HCT116 (cell line): Measurements from ENCODE around the gene AXIN2. TPM values are rescaled to one million over a fixed set of nuclear protein-coding genes. Genes with fewer than 3 reads are reported as not detected.

Experiments
- ATAC-seq: fragments of 200-7000 bp; cut with Tn5 transposase; 2 replicates; pipeline ENCODE4 v1.9.1; 2020; ENCODE audit warnings: mild to moderate bottlenecking, moderate library complexity
- BruUV-seq: library from RNA; stranded (reverse); fragments of 400-500 nt; replicated peaks from 2 replicates; lab custom pipeline; 2021; lab: Mats Ljungman, UMichigan
- CTCF ChIA-PET: fragments of 300-600 bp; sonication (Branson Sonifier 250); formaldehyde crosslinking; loops from one replicate; lab custom pipeline; 2021; ENCODE audit warnings: antibody characterized with exemption; lab: Charles Lee
- POLR2A ChIA-PET: fragments of 300-600, 350-600 bp; sonication (Branson Sonifier 250); formaldehyde crosslinking; loops from one replicate; lab custom pipeline; 2021; ENCODE audit warnings: antibody characterized with exemption; lab: Charles Lee
- RAD21 ChIA-PET, 2 experiments: fragments of 300-600 bp; sonication (Branson Sonifier 250); formaldehyde crosslinking; loops; one replicate each; lab custom pipeline; 2023; ENCODE audit warnings: low total read pairs in 2 of 2; ENCODE audit not compliant: uncharacterized antibody in 2 of 2, unreplicated experiment in 2 of 2, low non-redundant PET in 1 of 2; lab: Charles Lee
- DNase-seq: peaks from one replicate; pipeline ENCODE4 v3.0.0-alpha.2; 2010; ENCODE audit warnings: low read depth, low spot score
- H2AFZ ChIP-seq: fragments of 200-600 bp; shearing (Covaris generic), sonication (generic); 2 replicates; pipeline ENCODE4 v1.6.1; 2017; ENCODE audit warnings: low read depth, mixed run types, mixed read lengths, antibody characterized with exemption, low read length; ENCODE audit not compliant: poor library complexity, severe bottlenecking
- H3K27ac ChIP-seq: 2 replicates; pipeline ENCODE4 v1.5.1; 2012; ENCODE audit warnings: low read depth, low read length
- H3K27me3 ChIP-seq: fragments of 200-600 bp; sonication (generic); 2 replicates; pipeline ENCODE4 v1.6.1; 2016; ENCODE audit warnings: mixed run types, low read length, mixed read lengths; ENCODE audit not compliant: insufficient read depth
- H3K36me3 ChIP-seq, 2 experiments: fragments of 200-500 bp in 1 of 2; fragments of 200-600 bp in 1 of 2; sonication (Bioruptor generic) in 1 of 2; sonication (generic) in 1 of 2; 2 replicates each; pipeline versions ENCODE4 v1.5.1 to v1.6.1; 2014 to 2016; ENCODE audit warnings: low read length in 2 of 2, inconsistent platforms in 1 of 2, mixed read lengths in 1 of 2, mixed run types in 1 of 2; ENCODE audit not compliant: insufficient read depth in 2 of 2, control insufficient read depth in 1 of 2
- H3K4me1 ChIP-seq, 2 experiments: fragments of 200-600 bp in 1 of 2; sonication (generic) in 1 of 2; 2 replicates each; pipeline versions ENCODE4 v1.5.1 to v1.6.1; 2012 to 2017; ENCODE audit warnings: low read length in 2 of 2, inconsistent platforms in 1 of 2, mild to moderate bottlenecking in 1 of 2, mixed read lengths in 1 of 2, mixed run types in 1 of 2, moderate library complexity in 1 of 2; ENCODE audit not compliant: insufficient read depth in 2 of 2, control insufficient read depth in 1 of 2
- H3K4me2 ChIP-seq: fragments of 200-600 bp; sonication (generic); 2 replicates; pipeline ENCODE4 v1.6.1; 2017; ENCODE audit warnings: mixed run types, low read length, mixed read lengths
- H3K4me3 ChIP-seq, 2 experiments: fragments of 200-600 bp in 1 of 2; sonication (generic) in 1 of 2; replicated peaks in 1 of 2; 2 replicates each; pipeline ENCODE4 v1.5.1; 2011 to 2016; ENCODE audit warnings: low read length in 2 of 2, control low read depth in 1 of 2, low read depth in 1 of 2, mild to moderate bottlenecking in 1 of 2, mixed read lengths in 1 of 2, mixed run types in 1 of 2
- H3K79me2 ChIP-seq: fragments of 200-600 bp; sonication (generic); 2 replicates; pipeline ENCODE4 v1.6.1; 2017; ENCODE audit warnings: mild to moderate bottlenecking, mixed run types, low read length, moderate library complexity, mixed read lengths; ENCODE audit not compliant: insufficient read depth
- H3K9ac ChIP-seq: fragments of 200-600 bp; sonication (generic); 2 replicates; pipeline ENCODE4 v1.6.1; 2016; ENCODE audit warnings: low read length, mixed read lengths
- H3K9me2 ChIP-seq: fragments of 200-600 bp; sonication (generic), shearing (Covaris generic); 2 replicates; pipeline ENCODE4 v1.6.1; 2017; ENCODE audit warnings: mixed run types, mild to moderate bottlenecking, moderate library complexity; ENCODE audit not compliant: insufficient read depth
- H3K9me3 ChIP-seq, 2 experiments: fragments of 200-500 bp in 1 of 2; fragments of 200-600 bp in 1 of 2; sonication (Bioruptor generic) in 1 of 2; sonication (generic) in 1 of 2; 2 replicates each; pipeline ENCODE4 v1.6.1; 2014 to 2017; ENCODE audit warnings: low read length in 2 of 2, mixed read lengths in 2 of 2, inconsistent platforms in 1 of 2, low read depth in 1 of 2, mild to moderate bottlenecking in 1 of 2, mixed run types in 1 of 2, moderate library complexity in 1 of 2; ENCODE audit not compliant: control insufficient read depth in 1 of 2, insufficient read depth in 1 of 2
- H4K20me1 ChIP-seq: fragments of 200-600 bp; sonication (generic), shearing (Covaris generic); 2 replicates; pipeline ENCODE4 v1.6.1; 2017; ENCODE audit warnings: mixed run types, mild to moderate bottlenecking, moderate library complexity; ENCODE audit not compliant: insufficient read depth
- ATF3 ChIP-seq: IDR thresholded peaks from 2 replicates; pipeline ENCODE4 v1.6.1; 2012
- CEBPB ChIP-seq: IDR thresholded peaks from 2 replicates; pipeline ENCODE4 v1.6.1; 2012; ENCODE audit warnings: low read depth
- CTCF ChIP-seq, 3 experiments: fragments of 200-600 bp in 1 of 3; sonication (generic) in 1 of 3; IDR thresholded peaks in 2 of 3; conservative IDR thresholded peaks in 1 of 3; 2 replicates each; pipeline ENCODE4 v1.5.1; 2012 to 2017; ENCODE audit warnings: low read depth in 2 of 3, low read length in 2 of 3, antibody characterized with exemption in 1 of 3, borderline replicate concordance in 1 of 3, control low read depth in 1 of 3, mild to moderate bottlenecking in 1 of 3, mixed read lengths in 1 of 3, mixed run types in 1 of 3, moderate library complexity in 1 of 3; ENCODE audit not compliant: insufficient read depth in 1 of 3
- EZH2phosphoT487 ChIP-seq: fragments of 200-600 bp; IDR thresholded peaks from 2 replicates; pipeline ENCODE4 v1.6.1; 2018; ENCODE audit warnings: antibody characterized with exemption, borderline replicate concordance
- JUND ChIP-seq: IDR thresholded peaks from 2 replicates; pipeline ENCODE4 v1.6.1; 2012
- RAD21 ChIP-seq: IDR thresholded peaks from 2 replicates; pipeline ENCODE4 v1.6.1; 2012; ENCODE audit warnings: low read depth, mild to moderate bottlenecking
- REST ChIP-seq: IDR thresholded peaks from 2 replicates; pipeline ENCODE4 v1.6.1; 2012; ENCODE audit warnings: low read depth
- SIN3A ChIP-seq: IDR thresholded peaks from 2 replicates; pipeline ENCODE4 v1.6.1; 2012; ENCODE audit warnings: low read depth
- SRF ChIP-seq: IDR thresholded peaks from 2 replicates; pipeline ENCODE4 v1.6.1; 2012; ENCODE audit warnings: low read depth
- TCF7L2 ChIP-seq: IDR thresholded peaks from 2 replicates; pipeline ENCODE4 v1.7.0; 2011; ENCODE audit warnings: borderline replicate concordance, inconsistent platforms; ENCODE audit not compliant: insufficient read depth, insufficient read length; ENCODE audit errors: extremely low read depth
- YY1 ChIP-seq: IDR thresholded peaks from 2 replicates; pipeline ENCODE4 v1.6.1; 2011; ENCODE audit warnings: low read length, low read depth, moderate library complexity, mild to moderate bottlenecking; ENCODE audit not compliant: insufficient replicate concordance; ENCODE audit errors: extremely low read depth
- ZBTB33 ChIP-seq: IDR thresholded peaks from 2 replicates; pipeline ENCODE4 v1.6.1; 2011; ENCODE audit warnings: mild to moderate bottlenecking, low read length, moderate library complexity; ENCODE audit not compliant: insufficient replicate concordance; ENCODE audit errors: extremely low read depth
- intact Hi-C: fragments of 100-400 bp; cut with micrococcal nuclease; formaldehyde crosslinking; loops from 2 replicates; pipeline ENCODE4 v1.10.0; 2022
- total RNA-seq: library from RNA; stranded (reverse); gene quantifications from one replicate; pipeline ENCODE4 v1.2.1, GENCODE V29; 2021; ENCODE audit not compliant: unreplicated experiment

The AXIN2 gene
- total RNA-seq, 1 experiment from 2014 or later: 7.1 TPM

- no peaks in the 10 kb centered on the region for H3K27me3 ChIP-seq
- ChIA-PET RAD21 (no interaction called here), CTCF (no interaction called here), POLR2A (no interaction called here)
- no peak for DNase-seq
- H3K4me1 ChIP-seq: peaks cover 13 to 18% of the 10 kb centered on the region in 2 experiments; a peak in 3 of 4 replicates
- H2AFZ ChIP-seq: no peak overlapping the region
- H3K9me3 ChIP-seq: no peaks in the 10 kb centered on the region
- H3K36me3 ChIP-seq: peaks cover 0 to 53% of the 10 kb centered on the region in 2 experiments; a peak in 2 of 4 replicates
- no peaks in the 10 kb centered on the region for H4K20me1 ChIP-seq
- H3K9me2 ChIP-seq: no peaks in the 10 kb centered on the region
- H3K4me3 ChIP-seq: no peak overlapping the region
- H3K27ac ChIP-seq: no peak overlapping the region
- H3K79me2 ChIP-seq: no peaks in the 10 kb centered on the region
- intact Hi-C loops: no loop called here
- BruUV-seq: no TSS peak
- no peak overlapping the region for H3K4me2 ChIP-seq
- H3K9ac ChIP-seq: no peak overlapping the region
- TF ChIP-seq ZBTB33 (no peak), JUND (no peak), RAD21 (no peak), EZH2phosphoT487 (no peak), REST (no peak), TCF7L2 (no peak), YY1 (no peak), CTCF (IDR thresholded peaks at IDR 0.05 in 2 of 3, conservative IDR thresholded peaks at IDR 0.05 in 1 of 3; ENCODE audit: borderline replicate concordance in 1 of 3, insufficient read depth in 1 of 3, low read depth in 2 of 3, low read length in 2 of 3) (no peak), CEBPB (no peak), ATF3 (no peak), SRF (no peak), SIN3A (no peak)
- ATAC-seq: no peak
These were observed 20.0 kb downstream of the AXIN2 start for GRCh38 chr17:65541453-65541852.
